ENCODE results near the gene KRTAP10-1.

KRTAP10-1 gene

DNA sequence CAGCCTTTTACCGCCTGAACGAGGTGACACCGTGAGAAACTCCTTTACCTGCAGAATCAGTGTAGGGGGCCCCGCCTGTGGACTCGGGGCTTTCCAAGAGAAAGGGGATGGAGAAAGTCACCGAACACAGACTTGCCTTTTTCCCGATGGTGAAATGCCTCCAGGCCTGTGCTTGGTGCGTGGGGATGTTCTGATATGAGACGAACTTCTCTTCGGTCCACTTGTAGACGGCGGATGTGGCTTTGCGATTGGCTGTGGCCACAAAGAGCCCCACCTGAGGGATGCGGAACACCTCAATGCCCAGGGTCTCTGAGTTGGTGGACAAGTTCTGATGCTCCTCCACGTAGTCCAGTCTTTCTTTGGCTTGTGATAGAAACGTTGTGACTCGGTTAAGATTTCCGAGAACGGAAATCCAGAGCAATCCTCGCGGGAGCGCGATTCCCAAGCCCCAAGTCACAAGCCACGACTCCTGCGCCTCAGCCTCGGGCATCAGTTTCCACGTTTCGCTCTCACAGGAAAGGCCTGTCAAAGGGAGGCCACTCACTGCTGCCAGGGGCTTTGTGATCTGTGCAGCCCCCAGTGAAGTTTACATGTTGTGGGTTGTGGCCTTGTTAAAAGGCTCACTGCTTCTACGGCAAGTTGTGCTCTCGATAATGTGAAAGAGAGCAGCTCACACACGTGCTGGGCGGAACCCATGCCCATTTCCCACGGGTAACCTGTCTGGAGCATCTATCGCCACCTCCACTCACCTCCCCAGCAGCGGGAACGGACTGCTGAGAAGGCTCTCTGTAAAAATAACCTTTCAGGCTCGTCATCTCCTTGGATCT, 12.6 kb downstream of the KRTAP10-1 start:
- no peak for DNase-seq

DNA sequence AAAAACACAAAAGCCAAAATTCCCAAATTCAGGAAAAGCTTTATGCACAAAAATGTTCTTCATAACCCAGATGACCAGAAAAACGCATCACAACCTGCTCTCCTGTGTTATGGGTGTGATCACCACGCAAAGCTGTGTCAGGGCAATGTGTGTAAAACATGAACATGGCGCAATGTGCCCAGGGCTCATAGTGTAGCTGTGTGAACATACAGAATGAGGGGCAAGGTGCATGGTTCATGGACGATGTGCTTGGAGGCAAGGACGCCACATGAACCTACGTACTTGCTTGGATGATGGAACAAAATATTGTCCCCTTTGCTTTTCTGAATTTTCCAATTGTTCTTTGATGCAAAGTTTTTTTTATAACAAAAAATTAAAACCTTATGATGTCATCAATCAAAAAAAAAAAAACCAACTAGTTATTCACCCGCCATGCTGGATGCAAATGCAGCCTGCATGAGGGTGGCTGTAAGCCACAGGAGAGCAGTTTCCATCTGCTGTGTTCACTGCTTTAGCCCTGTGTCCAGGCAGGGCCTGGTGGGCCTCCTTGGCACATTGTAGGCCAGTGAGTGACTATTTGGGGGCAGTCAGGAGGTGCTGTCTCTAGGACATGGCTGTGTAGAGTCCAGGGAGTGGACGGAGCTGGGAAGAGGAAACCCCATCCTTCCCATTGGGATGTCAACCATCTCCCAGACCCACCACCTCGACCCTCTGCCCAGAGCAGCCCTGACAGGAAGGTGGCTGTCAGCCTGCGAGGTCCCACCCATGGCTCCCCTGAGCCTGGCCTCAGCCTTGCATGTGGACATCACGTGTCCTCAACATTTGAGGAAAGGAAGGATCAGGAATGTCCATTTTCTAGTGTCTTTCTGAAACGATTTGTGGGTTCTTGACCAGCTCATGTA, 13.6 kb downstream of the KRTAP10-1 start:
- no peak for DNase-seq

DNA sequence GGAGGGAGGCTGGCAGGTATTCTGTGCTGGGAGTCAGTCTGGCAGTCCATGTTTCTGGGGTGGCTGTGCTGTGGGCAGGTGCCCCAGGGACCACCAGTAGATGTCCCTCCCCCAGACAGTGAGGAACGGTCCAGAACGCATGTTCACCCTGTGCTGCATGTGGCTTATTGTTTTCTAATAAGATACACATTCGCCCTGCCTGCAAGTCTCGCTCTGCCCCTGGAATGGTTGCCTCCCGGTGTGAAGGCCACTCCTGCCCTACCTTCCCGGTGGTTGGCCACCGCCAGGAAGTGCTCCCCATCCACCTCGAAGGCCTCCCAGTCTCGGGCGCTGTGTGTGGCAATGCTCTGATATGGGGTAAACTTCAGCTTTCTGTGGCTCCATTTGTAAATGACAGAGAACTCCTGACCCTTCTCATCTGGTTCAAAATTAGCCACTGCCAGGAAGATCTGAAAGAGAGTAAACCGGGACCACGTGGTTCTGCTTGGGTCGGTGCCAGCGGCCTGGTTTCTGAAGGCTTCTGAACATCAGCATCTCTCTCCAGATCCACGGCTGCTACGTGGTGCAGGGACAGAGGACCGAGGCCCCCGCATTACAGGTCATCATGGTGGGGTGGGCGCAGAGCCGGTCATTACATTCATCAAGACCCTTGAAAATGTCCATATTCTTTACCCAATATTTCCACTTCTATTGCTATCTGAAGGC, 14.5 kb downstream of the KRTAP10-1 start:
- no peak for DNase-seq

DNA sequence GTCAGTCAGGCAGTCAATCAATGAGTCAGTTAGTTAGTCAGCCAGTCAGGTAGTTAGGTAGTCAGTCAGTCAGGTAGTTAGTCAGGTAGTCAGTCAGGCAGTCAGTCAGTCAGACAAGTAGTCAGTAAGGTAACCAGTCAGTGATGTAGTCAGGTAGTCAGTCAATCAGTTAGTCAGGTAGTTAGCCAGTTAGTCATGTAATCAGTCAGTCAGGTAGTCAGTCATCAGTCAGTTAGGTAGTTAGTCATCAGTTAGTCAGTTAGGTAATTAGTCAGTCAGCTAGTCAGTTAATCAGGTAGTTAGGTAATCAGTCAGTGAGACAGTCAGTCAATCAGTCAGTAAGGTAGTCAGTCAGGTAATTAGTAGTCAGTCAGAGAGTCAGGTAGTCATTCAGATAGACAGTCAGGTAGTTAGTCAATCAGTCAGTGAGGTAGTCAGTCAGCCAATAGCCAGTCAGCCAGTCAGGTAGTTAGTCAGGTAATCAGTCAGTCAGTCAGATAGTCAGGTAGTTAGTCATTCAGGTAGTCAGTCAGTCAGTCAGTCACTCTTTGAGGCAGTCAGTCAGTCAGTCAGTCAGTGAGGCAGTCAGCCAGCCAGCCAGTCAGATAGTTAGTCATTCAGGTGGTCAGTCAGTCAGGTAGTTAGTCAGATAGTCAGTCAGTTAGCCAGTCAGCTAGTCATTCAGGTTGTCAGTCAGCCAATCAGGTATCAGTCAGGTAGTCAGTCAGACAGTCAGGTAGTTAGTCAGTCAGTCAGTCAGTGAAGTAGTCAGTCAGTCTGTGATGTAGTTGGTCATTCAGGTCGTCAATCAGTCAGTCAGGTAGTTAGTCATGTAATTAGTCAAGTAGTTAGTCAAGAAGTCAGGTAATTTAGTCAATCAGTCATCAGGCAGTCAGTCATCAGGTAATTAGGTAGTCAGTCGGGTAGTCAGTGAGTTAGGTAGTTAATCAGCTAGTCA, 15.3 kb downstream of the KRTAP10-1 start:
- no peak for DNase-seq

DNA sequence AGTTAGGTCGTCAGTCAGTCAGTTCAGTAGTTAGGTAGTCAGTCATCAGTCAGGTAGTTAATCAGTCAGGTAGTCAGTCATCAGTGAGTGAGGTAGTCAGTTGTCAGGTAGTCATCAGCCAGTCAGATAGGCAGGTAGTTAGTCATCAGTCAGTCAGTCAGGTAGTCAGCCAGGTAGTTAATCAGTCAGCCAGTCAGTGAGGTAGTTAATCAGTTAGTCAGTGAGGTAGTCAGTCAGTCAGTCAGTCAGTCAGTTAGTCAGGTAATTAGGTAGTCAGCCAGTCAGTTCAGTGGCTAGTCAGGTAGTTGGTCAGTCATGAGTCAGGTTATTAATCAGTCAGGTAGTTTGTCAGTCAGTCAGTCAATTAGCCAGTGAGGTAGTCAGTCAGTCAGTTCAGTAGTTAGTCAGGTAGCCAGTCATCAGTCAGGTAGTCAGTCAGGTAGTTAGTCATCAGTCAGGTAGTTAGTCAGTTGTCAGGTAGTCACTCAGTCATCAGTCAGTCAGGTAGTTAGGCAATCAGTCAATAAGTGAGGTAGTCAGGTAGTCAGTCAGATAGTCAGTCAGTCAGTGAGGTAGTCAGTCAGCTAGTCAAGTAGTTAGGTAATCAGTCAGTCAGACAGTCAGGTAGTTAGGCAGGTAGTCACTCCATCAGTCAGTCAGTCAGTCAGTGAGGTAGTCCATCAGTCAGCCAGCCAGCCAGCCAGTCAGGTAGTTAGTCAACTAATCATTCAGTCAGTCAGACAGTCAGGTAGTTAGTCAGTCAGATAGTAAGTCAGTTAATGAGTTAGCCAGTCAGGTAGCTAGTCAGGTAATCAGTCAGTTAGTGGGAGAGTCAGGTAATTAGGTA, 16.2 kb downstream of the KRTAP10-1 start:
- DNase-seq: no peak

DNA sequence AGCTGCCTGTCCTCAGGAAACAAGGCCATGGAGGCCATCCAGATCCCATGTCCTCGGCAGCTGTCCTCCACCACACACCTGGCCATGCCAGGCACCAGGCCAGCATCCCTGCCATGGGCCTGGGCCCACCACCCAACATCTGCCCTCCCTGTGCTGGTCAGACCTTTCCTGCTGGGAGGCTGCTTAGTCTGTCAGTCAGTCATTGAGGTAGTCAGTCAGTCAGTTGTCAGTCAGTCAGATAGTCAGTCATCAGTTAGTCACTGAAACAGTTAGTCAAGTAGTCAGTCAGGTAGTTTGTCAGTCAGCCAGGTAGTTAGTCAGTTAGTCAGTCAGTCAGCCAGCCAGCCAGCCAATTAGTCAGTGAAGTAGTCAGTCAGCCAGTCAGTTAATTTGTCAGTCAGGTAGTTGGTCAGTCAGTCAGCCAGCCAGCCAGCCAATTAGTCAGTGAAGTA, 17.2 kb downstream of the KRTAP10-1 start:
- DNase-seq: no peak

DNA sequence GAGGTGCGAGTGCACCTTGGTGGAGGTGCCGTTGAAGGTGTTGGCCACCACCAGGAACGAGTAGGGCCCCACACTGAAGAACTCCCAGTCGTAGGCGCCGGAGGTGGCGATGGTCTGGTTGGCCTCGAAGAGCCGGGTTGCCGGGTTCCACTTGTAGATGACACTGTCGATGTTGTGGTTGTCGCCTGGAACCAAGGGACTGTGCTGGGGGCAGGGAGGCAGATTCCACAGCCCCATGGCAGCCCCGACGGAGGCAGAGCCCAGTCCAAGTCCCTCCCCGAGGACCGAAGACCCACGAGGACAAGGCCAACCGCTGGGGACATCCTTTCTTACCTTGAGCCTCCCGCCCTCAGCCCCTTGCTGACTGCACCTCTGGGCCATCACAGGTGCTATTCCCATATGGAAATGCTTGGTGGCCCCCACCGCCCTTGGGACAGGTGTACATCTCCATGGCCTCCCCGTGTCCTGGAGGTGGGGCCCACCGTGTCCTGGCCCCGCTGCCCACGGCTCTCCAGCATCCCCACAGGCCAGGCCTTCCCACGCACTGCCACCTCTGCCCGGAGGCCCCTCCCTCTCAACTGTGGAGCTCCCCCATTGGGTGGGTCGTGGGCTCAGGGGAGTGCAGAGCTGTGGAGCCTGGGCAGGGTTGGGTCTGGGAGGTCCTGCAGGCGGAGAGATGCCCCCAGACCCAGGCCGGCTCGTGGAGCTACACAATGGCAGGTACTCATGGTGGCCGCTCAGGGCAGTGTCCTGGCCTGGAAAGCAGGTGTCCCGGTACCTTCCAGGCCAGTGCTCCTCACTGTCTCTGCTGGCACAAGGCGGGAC, 17.9 kb downstream of the KRTAP10-1 start:
- no peak for DNase-seq

DNA sequence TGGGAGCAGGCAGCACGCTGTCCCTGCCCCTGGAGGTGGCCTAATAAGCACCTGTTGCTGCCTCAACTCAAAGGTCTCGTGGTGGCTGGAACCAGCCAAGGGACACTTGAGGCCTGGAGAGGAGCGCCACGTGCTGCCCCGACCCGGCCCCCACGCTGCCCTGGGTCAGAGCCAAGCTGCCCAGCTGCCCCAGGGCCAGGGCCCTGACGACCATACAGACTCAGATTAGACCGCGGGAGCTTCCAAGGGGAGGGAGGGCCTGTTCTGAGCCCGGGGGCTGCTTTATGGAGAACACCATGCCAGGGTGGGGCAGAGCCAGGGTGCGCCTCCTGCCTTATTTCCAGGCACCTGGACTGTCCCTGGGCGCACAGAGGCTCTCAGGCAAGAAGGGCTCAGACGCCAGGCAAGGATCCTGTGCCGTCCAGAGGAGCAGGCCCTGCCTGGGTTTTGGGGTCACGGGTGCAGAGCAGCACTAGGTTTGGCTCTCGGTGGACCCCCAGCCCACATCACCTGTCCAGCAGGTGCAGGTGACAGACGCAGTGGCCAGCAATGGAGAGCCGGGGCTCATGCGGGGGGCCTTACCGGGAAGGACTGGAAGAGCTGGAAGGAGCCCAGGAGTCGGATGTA, 18.6 kb downstream of the KRTAP10-1 start:
- DNase-seq: no peak

DNA sequence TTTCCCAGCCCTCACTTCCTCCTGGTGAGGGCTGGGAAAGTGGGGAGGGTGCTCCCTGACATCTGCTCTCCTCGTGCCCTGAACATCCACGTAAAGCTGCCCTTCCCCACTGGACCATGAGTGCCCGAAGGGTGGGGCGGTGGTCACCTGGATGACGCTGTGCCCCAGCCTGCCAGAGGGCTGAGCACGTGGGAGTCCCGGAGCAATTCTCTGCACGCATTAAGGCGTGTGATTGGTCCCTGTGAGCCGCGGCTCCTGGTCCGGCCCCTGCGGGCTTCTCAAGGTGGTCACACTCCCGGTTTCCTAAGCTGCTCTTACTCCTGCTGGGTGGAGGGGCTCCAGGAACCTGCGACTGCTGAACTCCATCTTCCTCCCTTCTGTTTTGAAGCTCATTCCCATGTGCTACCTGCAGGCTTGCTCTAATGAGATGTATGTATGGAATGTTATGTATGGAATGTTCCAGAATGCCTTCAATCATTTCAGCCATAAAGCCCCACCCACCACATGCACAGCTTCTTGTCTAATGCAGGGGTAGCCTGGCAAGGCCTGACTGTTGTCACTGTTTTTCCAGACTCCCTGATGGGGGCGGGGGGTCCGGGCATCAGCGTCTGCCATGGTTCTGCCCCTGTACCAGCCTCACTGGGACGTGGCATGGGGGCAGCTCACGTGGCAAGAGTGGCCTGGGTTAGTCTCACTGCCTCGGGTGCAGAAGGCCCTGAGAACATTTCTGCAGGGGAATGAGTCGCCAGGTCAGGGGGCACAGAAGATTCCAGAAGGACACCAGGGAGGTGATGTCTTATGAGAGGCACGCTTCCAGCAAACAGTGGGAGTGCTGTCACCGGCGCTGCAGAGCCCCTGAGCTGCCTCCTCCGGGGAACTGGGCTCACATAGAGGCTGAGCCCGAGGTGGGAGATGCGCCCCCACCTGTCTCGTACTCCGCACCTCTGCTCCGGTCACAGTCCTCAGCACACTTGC, 19.4 kb downstream of the KRTAP10-1 start:
- no peak for DNase-seq

DNA sequence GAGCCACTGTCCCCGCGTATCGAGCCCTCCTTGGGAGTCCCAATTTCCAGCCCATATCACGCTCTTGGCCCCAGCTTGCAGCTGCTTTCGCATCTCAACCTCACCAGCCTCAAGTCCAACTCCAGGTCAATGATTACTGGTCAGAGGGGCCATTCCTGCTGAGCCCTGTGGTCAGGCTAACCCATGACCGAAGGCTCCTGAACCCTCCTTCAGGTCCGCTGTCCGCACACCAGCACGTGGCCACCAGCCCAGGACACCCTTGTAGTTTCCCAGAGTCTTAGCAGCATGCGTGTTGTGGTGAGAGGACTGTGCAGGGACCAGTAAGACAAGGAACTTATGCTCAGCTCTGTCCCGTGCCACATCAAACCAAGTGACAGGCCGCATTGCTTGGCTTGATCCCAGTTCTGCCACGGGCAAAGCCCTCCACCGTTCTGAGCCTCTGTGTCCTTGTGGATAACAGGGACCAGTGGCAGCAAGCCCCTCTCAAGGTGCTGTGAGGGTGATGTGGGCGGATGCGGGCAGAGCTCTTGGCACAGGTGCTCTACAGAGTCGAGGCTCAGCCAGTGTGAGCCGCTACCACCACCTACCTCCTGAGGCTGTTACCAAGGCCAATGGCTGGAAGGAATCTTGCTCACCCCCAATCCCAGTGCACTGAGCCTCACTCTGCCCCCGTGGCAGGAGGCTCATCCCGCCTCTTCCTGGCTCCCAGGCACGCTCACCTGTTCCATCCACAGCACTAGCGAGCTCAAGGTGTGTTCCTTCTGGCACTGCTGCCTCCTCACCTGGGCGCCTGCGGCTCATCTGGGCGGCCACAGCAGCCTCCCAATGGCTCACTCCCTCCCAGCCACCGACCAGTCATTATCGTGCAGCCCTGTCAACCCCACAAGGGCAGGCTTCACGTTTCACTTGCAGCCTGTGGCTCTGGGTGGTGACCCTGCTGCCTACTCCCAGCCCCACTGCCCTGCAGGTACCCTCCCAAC, 20.4 kb downstream of the KRTAP10-1 start:
- DNase-seq: no peak

DNA sequence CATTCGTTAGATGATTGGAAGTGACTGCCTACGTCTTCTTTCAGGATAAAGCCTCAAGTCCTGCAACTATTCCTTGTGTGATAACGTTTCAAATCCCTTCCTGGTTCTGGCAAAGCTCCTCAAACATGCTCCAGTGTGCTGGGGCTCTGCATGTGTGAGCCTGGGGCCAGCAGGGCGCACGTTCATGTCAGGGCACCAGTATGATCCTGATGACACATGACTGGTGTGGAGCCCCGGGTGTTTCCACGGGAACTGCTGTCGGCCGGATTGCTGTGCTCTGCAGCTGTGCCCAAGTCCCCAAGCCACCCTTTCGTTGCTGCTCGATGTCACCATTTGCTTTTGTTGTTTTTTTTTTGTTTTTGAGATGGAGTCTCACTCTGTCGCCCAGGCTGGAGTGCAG, 21.3 kb downstream of the KRTAP10-1 start:
- DNase-seq: no peak

DNA sequence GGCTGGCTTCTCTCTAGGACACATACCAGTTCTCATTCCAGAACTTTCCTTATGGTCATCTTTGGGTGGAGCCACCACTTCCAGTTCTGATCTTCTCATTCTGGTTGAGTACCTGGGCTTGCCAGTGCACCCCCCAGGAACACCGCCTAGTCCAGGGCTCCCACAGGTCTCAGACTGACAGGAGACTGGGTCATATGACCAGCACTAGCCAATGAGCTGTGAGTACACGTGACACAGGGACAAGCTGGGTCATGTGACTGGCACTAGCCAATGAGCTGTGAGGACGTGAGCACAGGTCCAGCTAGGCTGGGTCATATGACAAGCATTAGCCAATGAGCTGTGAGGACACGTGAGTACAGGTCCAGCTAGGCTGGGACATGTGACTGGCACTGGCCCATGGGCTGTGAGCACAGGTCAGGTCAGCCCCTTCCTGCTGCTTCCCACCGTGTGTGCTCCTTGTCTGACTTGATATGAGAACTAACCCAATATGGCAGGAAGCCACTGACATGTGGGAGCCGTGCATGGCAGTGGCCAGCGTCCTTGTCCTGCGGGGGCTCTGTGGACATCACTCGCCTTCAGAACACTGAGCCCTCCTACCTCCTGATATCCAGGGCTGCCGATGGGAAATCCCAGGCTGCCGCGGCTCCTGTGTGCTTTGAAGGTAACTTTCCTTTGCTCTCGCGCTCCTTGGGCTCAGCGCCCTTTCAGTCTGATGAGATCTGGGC, 22.7 kb downstream of the KRTAP10-1 start:
- DNase-seq: no peak

DNA sequence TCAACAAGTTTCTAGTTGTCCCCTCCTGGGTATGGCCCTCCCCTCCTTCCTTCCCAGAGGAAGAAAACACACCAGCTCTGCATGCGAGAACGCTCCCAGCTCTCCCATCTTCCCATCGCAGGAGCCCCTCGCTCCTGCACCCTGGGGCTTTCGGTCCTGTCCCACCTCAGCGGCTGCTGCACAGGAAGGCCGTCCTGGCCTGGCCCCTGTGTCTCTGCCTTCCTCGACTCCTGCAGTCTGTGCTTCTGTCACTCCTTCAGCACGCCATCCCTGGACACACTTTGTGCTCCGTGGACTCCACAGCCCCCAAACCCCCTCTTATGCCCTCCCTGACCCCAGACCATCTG, 23.2 kb downstream of the KRTAP10-1 start:
- DNase-seq: no peak

DNA sequence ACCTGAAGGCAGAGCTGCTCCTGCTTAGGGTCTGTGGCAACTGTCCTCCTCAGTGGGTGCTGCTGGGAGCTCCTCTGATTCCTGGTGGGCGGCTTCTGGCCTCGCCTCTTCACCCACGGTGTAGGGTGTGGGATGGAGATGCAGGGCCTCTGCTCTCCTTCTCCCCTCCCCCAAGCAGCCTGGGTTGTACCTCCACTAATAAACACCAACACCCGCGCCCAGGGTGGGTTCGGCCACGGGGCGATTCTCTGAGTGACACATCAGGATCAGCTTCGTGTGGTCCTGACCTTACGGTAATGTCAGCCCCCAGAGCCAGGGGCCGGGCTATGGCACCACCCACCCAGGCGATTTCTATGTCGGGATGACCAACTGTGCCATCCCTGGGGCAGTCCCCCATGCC, 23.7 kb downstream of the KRTAP10-1 start:
- DNase-seq: no peak

DNA sequence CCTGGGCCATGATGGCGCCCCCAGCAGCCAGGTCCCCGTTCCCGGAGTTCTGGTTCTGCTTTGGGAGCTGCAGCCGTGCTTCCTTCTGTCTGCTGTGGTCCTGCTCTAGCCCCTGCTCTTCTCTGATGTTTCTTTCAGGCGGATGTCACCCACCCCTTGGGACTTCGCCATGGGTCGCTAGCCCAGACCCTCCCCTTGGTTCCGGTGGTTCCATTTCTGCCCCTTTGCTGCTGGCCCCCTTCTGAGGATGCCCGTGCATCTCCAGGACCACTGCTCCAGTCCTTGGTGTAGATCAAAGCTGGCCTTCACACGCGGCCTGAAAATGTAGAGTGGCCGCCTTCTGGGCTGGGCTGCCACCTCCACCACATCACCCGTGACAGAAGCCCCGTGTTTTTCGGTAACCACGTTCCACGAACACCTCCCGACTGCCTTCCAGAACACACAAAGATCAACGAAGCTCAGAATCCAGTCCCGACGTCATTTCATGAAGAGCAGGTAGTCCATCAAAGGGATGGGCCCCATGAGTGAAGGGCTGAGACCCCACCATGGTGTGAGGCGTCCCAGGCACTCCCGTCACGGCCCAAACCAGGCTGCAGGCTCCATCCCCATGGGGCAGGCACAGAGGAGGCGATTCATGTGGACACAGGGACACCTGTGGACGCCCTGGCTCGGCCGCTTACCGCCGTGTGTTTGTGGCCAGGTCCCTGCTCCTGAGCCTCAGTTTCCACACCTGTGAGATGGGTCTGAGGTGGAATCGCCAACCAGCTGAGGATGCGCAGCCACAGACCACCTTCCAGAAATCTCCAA, 24.4 kb downstream of the KRTAP10-1 start:
- DNase-seq: no peak
